ENCODE data around the gene EIF4G3. TPM values are rescaled to one million over a fixed set of nuclear protein-coding genes. Genes with fewer than 3 reads are reported as not detected.
"Not testable (repeated sequence)": the region's sequence is repeated elsewhere in the genome, so short reads cannot be mapped to it uniquely, and the experiment has no call there.

Gene EIF4G3
- total and polyA plus RNA-seq, 9 of the 15 experiments (the other 6 are each of a cell fraction or from before 2014, with no cell fraction given): 6.7 to 40.5 (median 32.1) TPM

DNA sequence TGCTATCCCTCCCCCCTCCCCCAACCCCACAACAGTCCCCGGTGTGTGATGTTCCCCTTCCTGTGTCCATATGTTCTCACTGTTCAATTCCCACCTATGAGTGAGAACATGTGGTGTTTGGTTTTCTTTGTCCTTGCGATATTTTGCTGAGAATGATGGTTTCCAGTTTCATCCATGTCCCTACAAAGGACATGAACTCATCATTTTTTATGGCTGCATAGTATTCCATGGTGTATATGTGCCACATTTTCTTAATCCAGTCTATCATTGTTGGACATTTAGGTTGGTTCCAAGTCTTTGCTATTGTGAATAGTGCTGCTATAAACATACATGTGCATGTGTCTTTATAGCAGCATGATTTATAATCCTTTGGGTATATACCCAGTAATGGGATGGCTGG is 269.2 kb downstream of the EIF4G3 start:
- H3K4me1 ChIP-seq (replicated peaks in 1 of 2; ENCODE audit: control insufficient read depth in 2 of 2, insufficient read depth in 2 of 2, low read length in 2 of 2); FAIRE-seq; H3K4me3 ChIP-seq; H3K27ac ChIP-seq (ENCODE audit: extremely low read depth, low read depth, low read length); H3K9ac ChIP-seq (ENCODE audit: insufficient read depth in 1 of 2, low read depth in 2 of 2, low read length in 2 of 2); DNase-seq (ENCODE audit: extremely low read depth in 1 of 4, low spot score in 3 of 4); H3K9me3 ChIP-seq (replicated peaks; ENCODE audit: control insufficient read depth, insufficient read depth, low read depth, low read length); H2AFZ ChIP-seq (ENCODE audit: low read depth, low read length); H3K9me1 ChIP-seq (ENCODE audit: control insufficient read depth, insufficient read depth, low read length); ATAC-seq; in situ Hi-C loops (cut with MboI); H3K36me3 ChIP-seq (ENCODE audit: control insufficient read depth, insufficient read depth, low read length); POLR2A ChIA-PET; H4K20me1 ChIP-seq (replicated peaks; ENCODE audit: control insufficient read depth, insufficient read depth, low read length); H3K79me2 ChIP-seq (ENCODE audit: control insufficient read depth, insufficient read depth, low read length); CTCF ChIA-PET (ENCODE audit: low intra/inter-chr PET ratio); BruUV-seq (replicated peaks); H3K4me2 ChIP-seq (ENCODE audit: insufficient read depth, low read length); intact Hi-C loops (cut with micrococcal nuclease); H3K27me3 ChIP-seq (ENCODE audit: control insufficient read depth in 2 of 2, insufficient read depth in 2 of 2, low read length in 2 of 2): not testable (repeated sequence)
- WGBS (ENCODE audit: insufficient coverage, low coverage, missing lambda C conversion rate): 92% methylated on average over 1 of the region's 2 CpGs

DNA sequence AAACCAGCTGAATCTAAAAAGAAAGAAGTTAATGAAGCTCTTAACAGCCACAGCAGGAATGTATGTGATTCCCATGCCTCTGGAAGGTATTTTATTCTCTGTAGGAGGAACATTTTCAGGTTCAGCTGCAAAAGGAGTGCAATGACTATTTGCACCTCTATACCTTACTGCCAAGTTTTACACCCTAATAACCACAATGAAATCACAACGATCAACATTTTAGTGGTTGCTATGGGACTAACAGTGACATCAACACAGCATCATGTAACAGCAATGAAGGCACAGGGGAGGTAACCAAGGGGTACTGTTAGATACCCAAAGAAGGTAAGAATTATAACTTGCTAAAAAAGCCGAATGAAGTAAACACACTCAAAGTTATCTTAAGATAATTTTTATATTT is 273.3 kb downstream of the EIF4G3 start:
- CTCF ChIA-PET (ENCODE audit: low intra/inter-chr PET ratio): no interaction called here
- intact Hi-C loops (cut with micrococcal nuclease) (no loop called here), in situ Hi-C loops (cut with MboI) (no loop called here)
- no peak for DNase-seq (ENCODE audit: extremely low read depth in 1 of 4, low spot score in 3 of 4)
- no peak for ATAC-seq
- H3K4me3 ChIP-seq: no peak overlapping the region
- peaks cover 6% of the 10 kb centered on the region; the same call in 2 of the 3 replicates for H3K36me3 ChIP-seq (ENCODE audit: control insufficient read depth, insufficient read depth, low read length)
- no peaks in the 10 kb centered on the region for H3K9me3 ChIP-seq (replicated peaks; ENCODE audit: control insufficient read depth, insufficient read depth, low read depth, low read length)
- no peak overlapping the region for H3K4me2 ChIP-seq (ENCODE audit: insufficient read depth, low read length)
- H2AFZ ChIP-seq (ENCODE audit: low read depth, low read length): no peak overlapping the region
- no peak for FAIRE-seq
- H3K79me2 ChIP-seq (ENCODE audit: control insufficient read depth, insufficient read depth, low read length): no peaks in the 10 kb centered on the region
- 61% methylated on average over 2 of the region's 2 CpGs for WGBS (ENCODE audit: insufficient coverage, low coverage, missing lambda C conversion rate)
- no peaks in the 10 kb centered on the region for H4K20me1 ChIP-seq (replicated peaks; ENCODE audit: control insufficient read depth, insufficient read depth, low read length)
- H3K4me1 ChIP-seq (replicated peaks in 1 of 2; ENCODE audit: control insufficient read depth in 2 of 2, insufficient read depth in 2 of 2, low read length in 2 of 2): no peaks in the 10 kb centered on the region
- H3K9me1 ChIP-seq (ENCODE audit: control insufficient read depth, insufficient read depth, low read length): no peaks in the 10 kb centered on the region
- no peak overlapping the region for H3K9ac ChIP-seq (ENCODE audit: insufficient read depth in 1 of 2, low read depth in 2 of 2, low read length in 2 of 2)
- POLR2A ChIA-PET: interaction anchor here (1.4 to 1.6 kb wide), 2 partner anchors 17 to 36 kb away, joined by 4 read pairs; no protein-coding TSS in a partner anchor
- BruUV-seq (replicated peaks): no TSS peak
- no peak overlapping the region for H3K27ac ChIP-seq (ENCODE audit: extremely low read depth, low read depth, low read length)
- no peaks in the 10 kb centered on the region for H3K27me3 ChIP-seq (ENCODE audit: control insufficient read depth in 2 of 2, insufficient read depth in 2 of 2, low read length in 2 of 2)
- TF ChIP-seq ZNF75A (CRISPR knock-in tag; IDR thresholded peaks at IDR 0.05): no peak
- no peak for TF ChIP-seq CBFB (CRISPR knock-in tag; IDR thresholded peaks at IDR 0.05)
- no peak for TF ChIP-seq ZNF444 (CRISPR knock-in tag; IDR thresholded peaks at IDR 0.05)
- no peak for TF ChIP-seq POLR2G (IDR thresholded peaks at IDR 0.05; ENCODE audit: low read depth, low read length)
- TF ChIP-seq, protein P1, sequence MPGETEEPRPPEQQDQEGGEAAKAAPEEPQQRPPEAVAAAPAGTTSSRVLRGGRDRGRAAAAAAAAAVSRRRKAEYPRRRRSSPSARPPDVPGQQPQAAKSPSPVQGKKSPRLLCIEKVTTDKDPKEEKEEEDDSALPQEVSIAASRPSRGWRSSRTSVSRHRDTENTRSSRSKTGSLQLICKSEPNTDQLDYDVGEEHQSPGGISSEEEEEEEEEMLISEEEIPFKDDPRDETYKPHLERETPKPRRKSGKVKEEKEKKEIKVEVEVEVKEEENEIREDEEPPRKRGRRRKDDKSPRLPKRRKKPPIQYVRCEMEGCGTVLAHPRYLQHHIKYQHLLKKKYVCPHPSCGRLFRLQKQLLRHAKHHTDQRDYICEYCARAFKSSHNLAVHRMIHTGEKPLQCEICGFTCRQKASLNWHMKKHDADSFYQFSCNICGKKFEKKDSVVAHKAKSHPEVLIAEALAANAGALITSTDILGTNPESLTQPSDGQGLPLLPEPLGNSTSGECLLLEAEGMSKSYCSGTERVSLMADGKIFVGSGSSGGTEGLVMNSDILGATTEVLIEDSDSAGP (CRISPR knock-in tag; IDR thresholded peaks at IDR 0.05): no peak

Measured in K562 (cell line).